GM19238 (cell line): ENCODE measurements around the gene CDC40.

Experiments used
- DNase-seq: peaks from one replicate; pipeline ENCODE4 v3.0.0; 2011; ENCODE audit warnings: low spot score; ENCODE audit not compliant: insufficient read length

The CDC40 gene

GRCh38 chr6:110180228-110181008 is at the start of gene CDC40:
TSS of gene CDC40 (plus strand) at chr6:110180427. CDS start at chr6:110180445, 18 bp downstream.
- DNase-seq, result no peak

GRCh38 chr6:110137924-110138887 is 42.0 kb upstream of the CDC40 start:
- DNase-seq, result no peak

GRCh38 chr6:110139052-110139451 is 41.2 kb upstream of the CDC40 start:
- no peak for DNase-seq

GRCh38 chr6:110140650-110141049 is 39.6 kb upstream of the CDC40 start:
- DNase-seq, result no peak

- DNase-seq, result no peak
Measured at GRCh38 chr6:110147870-110148269, 32.4 kb upstream of the CDC40 start.

GRCh38 chr6:110158479-110158878 is 21.7 kb upstream of the CDC40 start:
- DNase-seq, result no peak

GRCh38 chr6:110170081-110170480 is 10.1 kb upstream of the CDC40 start:
- no peak for DNase-seq

GRCh38 chr6:110173506-110174132 is 6.6 kb upstream of the CDC40 start:
- no peak for DNase-seq

- no peak for DNase-seq
Measured at GRCh38 chr6:110178626-110179405, 1.4 kb upstream of the CDC40 start.

GRCh38 chr6:110179406-110180227 is 610 bp upstream of the CDC40 start, which contains the start of gene WASF1:
TSS of gene WASF1 (minus strand) at chr6:110179670. CDS start at chr6:110127601, 52,069 bp downstream.
- DNase-seq, result peak; percentile 72

- DNase-seq, result no peak
Measured at GRCh38 chr6:110181131-110182030, 1.2 kb downstream of the CDC40 start.

GRCh38 chr6:110183292-110183885 is 3.2 kb downstream of the CDC40 start:
- no peak for DNase-seq

GRCh38 chr6:110185879-110186278 is 5.7 kb downstream of the CDC40 start:
- no peak for DNase-seq

GRCh38 chr6:110188791-110189190 is 8.6 kb downstream of the CDC40 start:
- DNase-seq, result no peak

- DNase-seq, result no peak
Measured at GRCh38 chr6:110190726-110191125, 10.5 kb downstream of the CDC40 start.

- no peak for DNase-seq
Measured at GRCh38 chr6:110191477-110191876, 11.2 kb downstream of the CDC40 start.

- DNase-seq, result no peak
Measured at GRCh38 chr6:110195639-110196038, 15.4 kb downstream of the CDC40 start.

- no peak for DNase-seq
Measured at GRCh38 chr6:110196874-110197273, 16.6 kb downstream of the CDC40 start.

GRCh38 chr6:110198561-110198960 is 18.3 kb downstream of the CDC40 start:
- no peak for DNase-seq
